GM11168 (cell line): ENCODE data around the gene PNLDC1.
"Not testable (repeated sequence)": the region's sequence is repeated elsewhere in the genome, so short reads cannot be mapped to it uniquely, and the experiment has no call there.

Experiments
- in situ Hi-C: fragments of 300-500 bp; cut with MboI; formaldehyde crosslinking; loops from one replicate; pipeline ENCODE4 v1.12.0; 2022; ENCODE audit warnings: low sequenced_read_pairs; ENCODE audit not compliant: unreplicated experiment

The PNLDC1 gene

GRCh38 chr6:159778542-159779103 is 21.5 kb upstream of the PNLDC1 start:
- in situ Hi-C loops, result no loop called here

DNA sequence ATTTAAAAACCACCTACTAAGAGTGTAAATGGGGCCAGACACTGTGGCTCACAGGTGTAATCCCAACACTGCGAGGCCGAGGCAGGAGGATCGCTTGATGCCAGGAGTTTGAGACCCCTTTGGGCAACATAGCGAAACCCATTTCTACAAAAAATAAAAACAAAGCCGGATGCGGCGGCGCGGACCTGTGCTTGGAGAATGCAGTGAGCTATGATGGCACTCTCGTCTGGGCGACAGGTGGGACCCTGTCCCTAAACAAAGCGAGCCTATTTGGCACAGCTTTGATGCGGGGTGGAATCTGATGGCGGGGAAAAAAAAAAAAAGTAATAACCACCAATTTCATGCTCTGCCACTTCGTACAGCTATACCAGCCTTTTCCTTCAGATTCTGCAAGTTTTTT is 11.8 kb upstream of the PNLDC1 start:
- in situ Hi-C loops, result no loop called here

GRCh38 chr6:159788753-159789376 is 11.2 kb upstream of the PNLDC1 start:
- in situ Hi-C loops, result no loop called here

DNA sequence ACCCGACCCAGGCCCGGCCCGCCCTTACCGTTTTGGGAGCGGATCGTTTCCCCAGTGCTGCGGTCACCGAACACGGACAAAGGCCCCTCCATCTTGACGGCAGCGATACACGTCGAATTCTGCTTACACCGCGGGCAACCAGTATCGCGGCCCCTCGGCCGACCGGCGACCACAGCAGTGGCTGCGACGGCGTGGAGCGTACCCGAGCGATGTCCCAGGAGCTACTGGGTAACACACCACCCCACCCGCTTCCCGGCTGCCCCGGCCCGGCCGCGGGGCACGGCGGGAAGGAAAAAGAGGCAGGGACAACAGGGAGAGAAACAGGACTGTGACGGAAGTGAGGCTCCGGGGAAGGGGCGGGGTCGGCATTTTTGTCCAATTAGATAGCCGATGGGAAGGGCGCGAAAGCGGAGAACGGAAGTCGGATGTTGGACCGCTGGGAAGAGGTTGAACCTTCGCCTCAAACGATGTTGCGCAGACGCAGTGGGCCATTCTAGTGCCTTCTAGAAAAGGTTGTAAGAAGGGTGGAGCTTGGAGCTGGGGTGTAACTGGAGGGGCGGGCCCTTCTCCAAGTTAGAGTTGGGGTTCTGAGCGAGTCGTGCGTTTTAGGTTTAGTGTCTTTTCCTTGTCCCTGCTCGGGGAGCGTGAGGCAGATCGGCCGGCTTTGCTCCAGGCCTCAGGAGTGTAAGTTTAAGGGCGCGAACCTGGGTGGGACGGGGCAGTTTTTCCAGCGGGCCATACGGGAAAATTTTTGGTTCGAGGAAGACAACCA is 10.5 kb upstream of the PNLDC1 start, which contains the start of gene TCP1:
Gene TCP1, minus strand, starts transcription at position 226 of the 772 bp plus-strand sequence. Its CDS starts 134 bp downstream, at position 92.
- in situ Hi-C loops, result no loop called here

GRCh38 chr6:159790149-159790955 is 9.7 kb upstream of the PNLDC1 start, which contains the start of gene MRPL18:
Gene MRPL18 (plus strand): TSS chr6:159790467. CDS start chr6:159790588, 121 bp downstream.
- in situ Hi-C loops, result no loop called here

GRCh38 chr6:159790956-159791598 is 9.0 kb upstream of the PNLDC1 start:
- in situ Hi-C loops, result no loop called here

DNA sequence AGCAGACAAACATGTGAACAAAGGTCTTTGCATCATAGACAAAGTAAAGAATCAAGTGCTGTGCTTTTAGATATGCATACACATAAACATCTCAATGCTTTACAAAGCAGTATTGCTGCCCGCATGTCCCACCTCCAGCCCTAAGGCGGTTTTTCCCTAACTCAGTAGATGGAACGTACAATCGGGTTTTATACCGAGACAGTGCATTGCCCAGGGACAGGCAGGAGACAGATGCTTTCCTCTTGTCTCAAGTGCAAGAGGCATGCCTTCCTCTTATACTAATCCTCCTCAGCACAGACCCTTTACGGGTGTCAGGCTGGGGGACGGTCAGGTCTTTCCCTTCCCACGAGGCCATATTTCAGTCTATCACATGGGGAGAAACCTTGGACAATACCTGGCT is 5.1 kb upstream of the PNLDC1 start:
- in situ Hi-C loops, result not testable (repeated sequence)

GRCh38 chr6:159797554-159797953 is 2.5 kb upstream of the PNLDC1 start:
- in situ Hi-C loops, result no loop called here

- in situ Hi-C loops, result no loop called here
Measured at GRCh38 chr6:159801935-159802334, 1.9 kb downstream of the PNLDC1 start.

DNA sequence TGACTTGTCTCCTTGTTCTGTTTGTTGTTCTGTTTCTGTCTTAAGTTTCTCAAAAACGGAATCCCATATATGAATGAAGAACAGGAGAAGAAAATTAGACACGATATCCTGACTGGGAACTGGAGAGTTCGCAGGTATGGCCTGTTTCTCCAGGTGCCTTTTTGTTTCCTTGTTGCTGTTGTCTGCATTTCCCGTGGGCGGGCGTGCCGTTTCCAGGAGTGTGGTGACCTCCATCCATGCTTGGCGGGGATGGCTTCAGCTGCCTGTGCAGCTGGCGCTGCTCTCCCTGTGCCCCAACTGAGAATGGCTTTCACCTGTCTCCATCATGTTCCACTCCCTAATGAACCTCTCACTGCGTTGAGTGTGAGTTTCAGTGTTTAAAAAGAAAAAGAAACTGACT is 4.4 kb downstream of the PNLDC1 start:
- in situ Hi-C loops, result no loop called here

GRCh38 chr6:159805440-159806020 is 5.5 kb downstream of the PNLDC1 start:
- in situ Hi-C loops, result no loop called here

GRCh38 chr6:159806021-159806458 is 6.0 kb downstream of the PNLDC1 start:
- in situ Hi-C loops, result no loop called here

DNA sequence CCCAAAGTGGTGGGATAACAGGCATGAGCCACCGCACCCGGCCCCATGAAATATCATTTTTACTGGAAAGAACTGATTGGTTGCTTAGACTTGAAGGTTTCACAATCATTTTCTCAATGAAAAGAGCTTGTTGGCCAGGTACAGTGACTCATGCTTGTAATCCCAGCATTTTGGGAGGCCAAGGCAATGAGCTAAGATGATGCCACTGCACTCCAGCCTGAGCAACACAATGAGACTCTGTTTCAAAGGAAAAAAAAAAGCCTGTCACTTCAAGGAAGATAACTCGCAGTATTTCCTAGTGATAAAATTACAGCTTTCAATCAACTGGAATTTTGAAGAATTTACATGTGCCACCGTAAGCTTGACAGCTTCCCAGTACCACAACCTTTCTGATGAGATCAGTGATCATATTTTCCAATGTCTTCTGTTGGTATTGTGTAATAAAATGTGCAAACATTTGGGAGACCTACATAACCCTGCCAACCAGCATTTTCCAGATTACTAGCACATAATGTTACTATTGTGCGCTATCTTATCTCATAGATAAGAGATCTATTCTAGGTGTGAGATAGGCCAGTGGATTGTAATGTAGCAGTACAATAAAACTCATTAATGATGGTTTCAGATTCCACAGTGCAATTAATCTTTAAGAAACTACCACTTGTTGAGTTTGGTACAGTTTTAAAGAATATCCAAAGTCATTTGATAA is 7.2 kb downstream of the PNLDC1 start:
- in situ Hi-C loops, result no loop called here

DNA sequence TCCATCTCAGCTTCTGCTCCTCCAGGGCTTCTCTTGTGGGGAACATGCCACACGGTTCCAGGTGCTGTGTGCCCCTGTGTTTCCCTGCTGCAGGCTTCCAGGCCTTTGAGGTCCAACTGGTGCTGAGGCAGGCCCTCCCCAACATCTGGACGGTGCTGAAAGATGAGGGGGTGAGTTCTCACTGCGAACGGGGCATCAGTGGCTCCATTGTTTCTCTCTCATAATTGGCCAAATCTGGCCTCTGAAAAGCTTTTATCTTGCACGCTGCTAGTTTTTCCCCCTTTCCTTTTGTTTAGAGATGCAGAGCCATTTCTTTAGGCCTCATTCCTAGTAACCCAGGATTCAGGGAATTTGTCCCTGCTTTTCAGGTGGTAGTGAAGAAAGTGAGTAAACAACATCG is 8.6 kb downstream of the PNLDC1 start:
- in situ Hi-C loops, result no loop called here

DNA sequence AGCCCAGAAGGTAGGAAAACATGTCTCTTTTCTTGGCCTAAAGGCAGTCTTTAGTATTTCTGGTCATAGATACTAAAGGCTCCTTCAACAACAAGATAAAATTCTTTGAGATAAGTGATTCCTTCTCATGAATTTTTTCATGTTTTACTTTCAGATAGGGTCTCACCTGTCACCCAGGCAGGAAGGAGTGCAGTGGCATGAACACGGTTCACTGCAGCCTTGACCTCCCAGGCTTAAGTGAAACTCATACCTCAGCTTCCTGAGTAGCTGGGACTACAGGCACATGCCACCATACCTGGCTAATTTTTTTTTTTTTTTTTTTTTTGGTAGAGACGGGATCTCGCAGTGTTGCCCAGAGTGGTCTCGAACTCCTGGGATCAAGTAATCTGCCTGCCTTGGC is 9.1 kb downstream of the PNLDC1 start:
- in situ Hi-C loops, result no loop called here

DNA sequence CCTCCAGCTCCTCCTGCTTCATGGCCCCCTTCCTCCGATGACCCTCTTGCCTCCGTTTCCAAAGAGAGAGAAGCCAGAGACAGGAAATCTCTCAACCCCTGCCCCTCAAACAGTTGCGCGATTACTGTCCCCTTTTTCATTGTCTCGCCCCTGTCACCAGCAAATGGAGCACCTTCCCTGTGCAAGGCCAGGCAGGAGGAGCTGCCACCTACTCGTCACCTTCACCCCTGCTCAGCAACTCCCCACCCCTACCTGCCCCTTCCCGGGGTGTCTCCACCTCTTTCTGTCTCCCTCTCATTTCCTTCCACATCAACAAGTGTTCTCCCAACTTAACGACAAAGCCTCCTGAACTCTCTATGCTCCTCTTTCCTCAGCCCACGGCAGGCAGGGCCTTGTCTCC is 13.7 kb downstream of the PNLDC1 start:
- in situ Hi-C loops, result no loop called here

GRCh38 chr6:159815410-159815809 is 15.3 kb downstream of the PNLDC1 start:
- in situ Hi-C loops, result no loop called here

GRCh38 chr6:159816775-159817174 is 16.7 kb downstream of the PNLDC1 start:
- in situ Hi-C loops, result not testable (repeated sequence)
